HepG2 (cell line): ENCODE measurements around the gene BAG3. TPM values are rescaled to one million over a fixed set of nuclear protein-coding genes. Genes with fewer than 3 reads are reported as not detected.

ENCODE experiments used
- ARNT ChIP-seq: fragments of 450-650 bp; IDR thresholded peaks from 2 replicates; pipeline ENCODE4 v1.6.1; 2017
- GATAD2A ChIP-seq: IDR thresholded peaks from 2 replicates; pipeline ENCODE4 v1.6.1; 2016
- NR0B2 ChIP-seq: sonication (generic); formaldehyde crosslinking; IDR thresholded peaks from 2 replicates; pipeline ENCODE4 v1.4.0; 2020; ENCODE audit warnings: mild to moderate bottlenecking, missing genetic modification reagents
- NR2F1 ChIP-seq, 2 experiments: fragments of 450-650 bp in 1 of 2; formaldehyde crosslinking in 1 of 2; IDR thresholded peaks; 2 replicates each; pipeline versions ENCODE4 v1.5.0 to v1.6.1; 2016 to 2020; ENCODE audit warnings: mild to moderate bottlenecking in 1 of 2, missing compliant biosample characterization in 1 of 2, missing genetic modification reagents in 1 of 2, moderate library complexity in 1 of 2
- ZBTB39 ChIP-seq: sonication (generic); formaldehyde crosslinking; IDR thresholded peaks from 2 replicates; pipeline ENCODE4 v1.5.0; 2020; ENCODE audit warnings: missing genetic modification reagents
- ZNF235 ChIP-seq: sonication (generic); formaldehyde crosslinking; IDR thresholded peaks from 2 replicates; pipeline ENCODE4 v1.8.1; 2023; ENCODE audit warnings: mild to moderate bottlenecking, missing genetic modification reagents, borderline replicate concordance
- ZNF574 ChIP-seq: sonication (generic); formaldehyde crosslinking; IDR thresholded peaks from 2 replicates; pipeline ENCODE4 v1.4.0; 2020; ENCODE audit warnings: missing genetic modification reagents
- ZNF576 ChIP-seq: sonication (generic); formaldehyde crosslinking; IDR thresholded peaks from 2 replicates; pipeline ENCODE4 v1.4.0; 2020; ENCODE audit warnings: mild to moderate bottlenecking, missing genetic modification reagents
- polyA plus RNA-seq, 8 experiments: library from polyadenylated mRNA; depleted of rRNA in 3 of 8; stranded (reverse) in 7 of 8; unstranded in 1 of 8; fragments of >200 nt; fragmentation: Illumina TruSeq in 4 of 8; extraction: Trizol in 4 of 8; gene quantifications; 2 replicates each; pipeline versions ENCODE4 v1.2.1 to v1.2.3, GENCODE V29; 2011 to 2016; ENCODE audit warnings: low read depth in 4 of 8, missing spikeins in 1 of 8, mixed read lengths in 1 of 8; ENCODE audit not compliant: insufficient read depth in 1 of 8
- total RNA-seq, 5 experiments: library from RNA; depleted of rRNA; stranded (reverse); fragments of >200 nt; fragmentation: Illumina TruSeq; extraction: Trizol; gene quantifications; 2 replicates each; pipeline ENCODE4 v1.2.3, GENCODE V29; 2016; ENCODE audit warnings: low read depth in 1 of 5

BAG3 gene
- total and polyA plus RNA-seq, 2 of the 13 experiments (the other 11 are each of a cell fraction or from before 2014, with no cell fraction given): 2.9 to 6.7 TPM

- TF ChIP-seq ZNF574 (no peak), ZNF235 (CRISPR knock-in tag) (no peak), ZBTB39 (no peak), ARNT (no peak), NR0B2 (CRISPR knock-in tag) (no peak), NR2F1 (CRISPR knock-in tag; IDR thresholded peaks at IDR 0.05) (no peak), GATAD2A (CRISPR knock-in tag) (no peak), ZNF576 (no peak)
Observed at GRCh38 chr10:119609516-119609915, 41.7 kb upstream of the BAG3 start (continued).
